ENCODE measurements around the gene NUB1.
A peak's percentile ranks its signal among the peaks of the same experiment; 100 is the strongest.

NUB1 gene

GRCh38 chr7:151314401-151314800 lies 27.2 kb upstream of the NUB1 start:
- no peak for DNase-seq (ENCODE audit: low read depth, low spot score)

GRCh38 chr7:151315038-151315655 lies 26.5 kb upstream of the NUB1 start:
- peak; percentile 60 for DNase-seq (ENCODE audit: low read depth, low spot score)

GRCh38 chr7:151316896-151317295 lies 24.7 kb upstream of the NUB1 start:
- DNase-seq (ENCODE audit: low read depth, low spot score): no peak

- DNase-seq (ENCODE audit: low read depth, low spot score): no peak
Observed at GRCh38 chr7:151317936-151318335, 23.7 kb upstream of the NUB1 start.

GRCh38 chr7:151319189-151319588 lies 22.4 kb upstream of the NUB1 start:
- DNase-seq (ENCODE audit: low read depth, low spot score): no peak

DNA sequence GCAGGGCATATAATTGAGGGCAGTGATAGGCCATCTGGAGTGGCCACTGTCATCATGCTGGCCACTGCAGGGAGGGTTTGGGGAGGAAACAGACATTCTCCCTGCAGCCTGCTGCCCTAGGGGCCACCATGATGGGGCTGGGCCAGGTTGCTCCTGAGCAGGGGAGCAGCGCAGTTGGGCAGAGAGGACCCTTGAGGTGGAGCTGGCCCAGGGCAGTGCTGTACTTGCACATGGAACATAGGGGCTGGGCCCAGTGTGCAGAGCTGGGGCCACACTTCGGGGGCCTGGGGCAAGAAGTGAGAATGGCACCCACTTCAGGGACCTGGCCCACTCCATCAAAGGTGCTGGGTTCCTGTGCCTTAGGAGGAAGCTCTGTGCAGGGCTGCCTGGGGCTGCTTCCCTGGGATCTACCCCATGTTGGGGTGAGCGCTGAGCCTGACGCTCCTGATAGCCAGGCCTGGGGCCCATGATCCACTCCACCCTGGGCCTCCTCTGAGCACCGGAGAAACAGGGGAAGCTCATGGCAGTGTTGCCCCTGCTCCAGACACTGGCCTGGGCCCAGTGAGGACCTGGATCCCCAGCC lies 21.3 kb upstream of the NUB1 start:
- DNase-seq (ENCODE audit: low read depth, low spot score): no peak

GRCh38 chr7:151321341-151321740 lies 20.3 kb upstream of the NUB1 start:
- no peak for DNase-seq (ENCODE audit: low read depth, low spot score)

- DNase-seq (ENCODE audit: low read depth, low spot score): no peak
Observed at GRCh38 chr7:151322906-151323305, 18.7 kb upstream of the NUB1 start.

DNA sequence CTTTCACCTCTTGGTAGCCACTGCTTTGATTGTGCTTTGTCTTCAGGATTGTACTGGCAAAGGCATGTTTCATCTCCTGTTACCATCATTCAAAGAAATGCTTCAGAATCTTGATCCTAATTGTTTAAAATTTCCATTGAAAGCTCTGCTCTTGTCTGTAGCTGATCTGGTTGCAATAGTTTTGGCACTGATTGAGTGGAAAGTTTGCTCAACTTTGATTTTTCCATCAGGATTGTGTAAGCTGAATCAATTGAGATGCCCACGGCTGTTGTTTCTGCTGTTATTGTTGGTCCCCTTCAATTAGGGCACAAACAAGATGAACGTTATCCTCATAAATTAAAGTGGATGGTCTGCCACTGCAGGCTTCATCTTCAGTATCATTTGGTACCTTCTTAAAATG lies 14.6 kb upstream of the NUB1 start:
- DNase-seq (ENCODE audit: low read depth, low spot score): no peak

DNA sequence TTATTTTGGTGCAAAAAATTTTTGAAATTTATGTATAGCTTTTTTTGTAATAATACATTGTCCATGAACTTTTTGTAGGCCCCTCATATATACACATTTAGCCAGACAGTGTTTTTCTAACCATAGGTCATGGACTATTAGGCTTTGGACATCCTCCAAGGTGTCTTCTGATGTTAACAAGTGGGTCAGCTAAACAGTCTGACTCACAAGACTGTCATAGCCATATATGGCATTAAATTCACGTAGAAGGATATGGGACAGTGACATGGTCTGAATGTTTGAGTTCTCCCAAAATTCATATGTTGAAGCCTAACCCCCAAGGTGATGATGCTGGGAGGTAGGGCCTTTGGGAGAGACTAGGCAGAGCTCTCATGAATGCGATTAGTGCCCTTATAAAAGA lies 14.0 kb upstream of the NUB1 start:
- no peak for DNase-seq (ENCODE audit: low read depth, low spot score)

DNA sequence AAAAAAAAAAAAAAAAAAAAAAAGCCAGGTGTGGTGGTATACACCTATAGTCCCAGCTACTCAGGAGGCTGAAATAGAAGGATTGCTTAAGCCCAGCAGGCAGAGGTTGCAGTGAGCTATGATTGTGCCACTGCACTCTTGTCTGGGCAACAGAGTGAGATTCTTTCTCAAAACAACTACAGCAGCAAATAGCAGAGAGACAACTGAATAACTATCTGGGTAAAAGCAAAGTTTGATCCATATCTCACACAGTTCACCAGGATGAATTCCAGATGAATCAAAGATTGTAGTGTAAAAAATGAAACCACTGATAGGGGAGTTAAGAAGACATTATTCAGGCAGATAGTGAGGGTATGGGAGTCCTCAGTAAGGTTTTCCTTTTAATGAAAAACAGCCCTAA lies 11.4 kb upstream of the NUB1 start:
- DNase-seq (ENCODE audit: low read depth, low spot score): no peak

- no peak for DNase-seq (ENCODE audit: low read depth, low spot score)
Observed at GRCh38 chr7:151330661-151331060, 11.0 kb upstream of the NUB1 start.

GRCh38 chr7:151334628-151335027 lies 7.0 kb upstream of the NUB1 start:
- DNase-seq (ENCODE audit: low read depth, low spot score): no peak

- DNase-seq (ENCODE audit: low read depth, low spot score): no peak
Observed at GRCh38 chr7:151336027-151336708, 5.4 kb upstream of the NUB1 start.

DNA sequence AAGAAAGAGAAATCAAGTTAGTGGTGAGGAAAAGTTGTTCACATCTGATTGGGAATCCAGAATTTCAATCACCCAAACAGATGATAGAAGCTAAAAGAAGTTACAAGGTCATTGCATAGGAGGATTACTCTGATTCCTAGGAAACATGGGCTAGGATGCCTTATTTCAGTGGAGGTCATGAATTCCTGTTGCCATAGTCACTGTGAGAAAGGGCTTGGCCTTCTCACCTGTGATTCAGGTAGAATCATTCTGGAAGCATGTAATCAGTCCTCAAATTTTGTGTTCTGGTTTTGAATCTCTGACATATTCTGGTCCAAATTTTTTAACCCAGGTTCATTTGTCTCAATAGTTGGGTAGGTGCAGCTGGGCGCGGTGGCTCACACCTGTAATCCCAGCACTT lies 4.3 kb upstream of the NUB1 start:
- no peak for DNase-seq (ENCODE audit: low read depth, low spot score)

- no peak for DNase-seq (ENCODE audit: low read depth, low spot score)
Observed at GRCh38 chr7:151338809-151339208, 2.8 kb upstream of the NUB1 start.

DNA sequence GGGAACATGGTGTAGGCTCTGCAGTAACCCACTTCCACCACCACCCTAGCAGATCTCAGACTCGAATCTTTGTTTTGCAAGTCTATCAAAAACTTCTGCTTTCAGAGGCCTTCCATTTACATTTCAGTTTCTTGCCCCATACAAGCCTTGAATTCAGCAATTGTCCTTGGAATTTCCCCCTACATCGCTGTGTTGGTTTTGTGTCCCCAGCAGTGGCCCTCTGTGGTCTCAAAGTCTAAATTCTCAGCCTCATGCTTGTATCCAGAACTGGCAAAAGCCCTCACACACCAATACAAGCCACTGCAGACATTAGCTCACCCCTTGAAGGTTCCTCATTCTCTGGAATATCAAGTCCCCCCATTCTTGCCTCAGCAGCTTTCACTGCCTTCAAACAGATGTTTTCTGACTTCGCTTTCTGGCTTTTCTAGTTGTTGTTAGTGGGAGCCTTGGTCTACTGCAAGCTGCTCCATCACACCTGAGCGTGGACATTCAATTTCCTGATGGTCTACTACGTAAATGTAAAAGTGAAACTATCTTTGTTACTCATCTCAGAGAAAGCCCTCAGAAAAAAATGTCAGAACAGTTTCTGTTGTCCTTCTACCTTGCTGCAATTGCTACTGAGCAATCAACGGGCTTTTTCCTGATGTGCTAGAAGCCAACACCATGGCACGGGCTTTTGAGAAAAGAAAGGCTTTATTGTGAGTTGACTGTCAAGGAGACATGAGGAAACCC lies 1.8 kb upstream of the NUB1 start:
- no peak for DNase-seq (ENCODE audit: low read depth, low spot score)

- DNase-seq (ENCODE audit: low read depth, low spot score): no peak
Observed at GRCh38 chr7:151340794-151341356, 737 bp upstream of the NUB1 start.

- no peak for DNase-seq (ENCODE audit: low read depth, low spot score)
Observed at GRCh38 chr7:151342102-151342646, 562 bp downstream of the NUB1 start.

GRCh38 chr7:151342811-151343210 lies 1.2 kb downstream of the NUB1 start:
- DNase-seq (ENCODE audit: low read depth, low spot score): no peak

GRCh38 chr7:151343516-151343915 lies 1.9 kb downstream of the NUB1 start:
- no peak for DNase-seq (ENCODE audit: low read depth, low spot score)

Data from activated naive CD8-positive, alpha-beta T cell treated with anti-CD3 and anti-CD28 coated beads, Interleukin-2, amount 50 U/mL, for 16 hours (primary cell).